ENCODE data around the gene B3GALNT1. TPM values are rescaled to one million over a fixed set of nuclear protein-coding genes. Genes with fewer than 3 reads are reported as not detected.

The B3GALNT1 gene
- total RNA-seq, 1 donor from 2014 or later, result 22.5 TPM

DNA sequence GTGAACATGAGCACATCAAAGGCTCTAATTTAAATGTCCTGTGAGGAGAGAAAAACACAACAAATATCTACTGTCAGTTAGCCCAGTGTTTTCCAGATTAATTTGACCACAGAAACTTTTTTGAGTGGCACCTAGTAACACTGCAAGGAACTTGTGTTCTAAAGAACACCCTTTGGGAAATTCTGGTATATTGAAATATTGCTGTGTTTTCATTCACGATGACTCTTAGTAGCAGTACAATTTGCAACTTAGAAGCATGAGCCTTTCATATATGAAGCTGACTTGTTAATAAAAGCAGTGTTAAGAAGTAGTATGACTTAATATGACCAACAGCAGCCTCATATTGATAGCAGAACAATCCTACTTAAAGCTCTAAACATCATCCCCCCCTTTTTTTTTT, 32.0 kb downstream of the B3GALNT1 start:
- Histone ChIP-seq H3K27ac (no peak overlapping the region), H2AFZ (replicated peaks) (no peak overlapping the region), H3F3A (ENCODE audit: low read depth) (no peaks in the 10 kb centered on the region), H3K4me3 (no peak overlapping the region), H3K27me3 (no peaks in the 10 kb centered on the region), H3K9me3 (ENCODE audit: low read depth) (no peaks in the 10 kb centered on the region), H3K4me2 (no peak overlapping the region), H3K4me1 (peaks cover 11% of the 10 kb centered on the region), H3K36me3 (no peaks in the 10 kb centered on the region), H4K20me1 (ENCODE audit: low read depth) (no peaks in the 10 kb centered on the region), H3K79me2 (ENCODE audit: low read depth) (no peaks in the 10 kb centered on the region), H3K9ac (no peak overlapping the region)
- TF ChIP-seq CTCF (IDR thresholded peaks at IDR 0.05), result no peak
- no peak for TF ChIP-seq EZH2phosphoT487 (IDR thresholded peaks at IDR 0.05)
- TF ChIP-seq EZH2 (IDR thresholded peaks at IDR 0.05), result no peak
- no peaks in the 10 kb centered on the region for H3K4me1 Mint-ChIP-seq
- H3K9me3 Mint-ChIP-seq, result no peaks in the 10 kb centered on the region
- no peak overlapping the region for H3K4me3 Mint-ChIP-seq
- H3K27me3 Mint-ChIP-seq (ENCODE audit: insufficient read depth, low read depth), result no peaks in the 10 kb centered on the region
- peaks cover 5% of the 10 kb centered on the region for H3K36me3 Mint-ChIP-seq
- H3K27ac Mint-ChIP-seq, result no peak overlapping the region
- DNase-seq (ENCODE audit: low spot score), result no peak

- Histone ChIP-seq H3K9ac (no peak overlapping the region), H3K79me2 (ENCODE audit: low read depth) (no peaks in the 10 kb centered on the region), H3K27ac (no peak overlapping the region), H3K9me3 (ENCODE audit: low read depth) (no peaks in the 10 kb centered on the region), H3K36me3 (no peaks in the 10 kb centered on the region), H4K20me1 (ENCODE audit: low read depth) (no peaks in the 10 kb centered on the region), H3K4me2 (no peak overlapping the region), H3K4me1 (peaks cover 11% of the 10 kb centered on the region), H3K27me3 (no peaks in the 10 kb centered on the region), H3F3A (ENCODE audit: low read depth) (no peaks in the 10 kb centered on the region), H3K4me3 (no peak overlapping the region), H2AFZ (replicated peaks) (no peak overlapping the region)
- Mint-ChIP-seq H3K9me3 (no peaks in the 10 kb centered on the region), H3K27ac (no peak overlapping the region), H3K4me1 (no peaks in the 10 kb centered on the region), H3K4me3 (no peak overlapping the region), H3K36me3 (peaks cover 5% of the 10 kb centered on the region), H3K27me3 (ENCODE audit: insufficient read depth, low read depth) (no peaks in the 10 kb centered on the region)
- TF ChIP-seq EZH2 (IDR thresholded peaks at IDR 0.05) (no peak), CTCF (IDR thresholded peaks at IDR 0.05) (no peak), EZH2phosphoT487 (IDR thresholded peaks at IDR 0.05) (no peak)
- no peak for DNase-seq (ENCODE audit: low spot score)
Observed at GRCh38 chr3:161072751-161073150, 32.4 kb downstream of the B3GALNT1 start.

- no peaks in the 10 kb centered on the region for H3K36me3 ChIP-seq
- no peaks in the 10 kb centered on the region for H3K9me3 ChIP-seq (ENCODE audit: low read depth)
- H3K4me2 ChIP-seq, result no peak overlapping the region
- Mint-ChIP-seq H3K36me3 (peaks cover 5% of the 10 kb centered on the region), H3K27ac (no peak overlapping the region), H3K4me1 (no peaks in the 10 kb centered on the region), H3K27me3 (ENCODE audit: insufficient read depth, low read depth) (no peaks in the 10 kb centered on the region), H3K4me3 (no peak overlapping the region), H3K9me3 (no peaks in the 10 kb centered on the region)
- H3K9ac ChIP-seq, result no peak overlapping the region
- no peak overlapping the region for H3K4me3 ChIP-seq
- H2AFZ ChIP-seq (replicated peaks), result no peak overlapping the region
- DNase-seq (ENCODE audit: low spot score), result no peak
- H4K20me1 ChIP-seq (ENCODE audit: low read depth), result no peaks in the 10 kb centered on the region
- H3K27ac ChIP-seq, result no peak overlapping the region
- no peaks in the 10 kb centered on the region for H3F3A ChIP-seq (ENCODE audit: low read depth)
- no peaks in the 10 kb centered on the region for H3K79me2 ChIP-seq (ENCODE audit: low read depth)
- peaks cover 11% of the 10 kb centered on the region for H3K4me1 ChIP-seq
- H3K27me3 ChIP-seq, result no peaks in the 10 kb centered on the region
- TF ChIP-seq EZH2phosphoT487 (IDR thresholded peaks at IDR 0.05), result no peak
- no peak for TF ChIP-seq EZH2 (IDR thresholded peaks at IDR 0.05)
Observed at GRCh38 chr3:161072211-161072621, 32.9 kb downstream of the B3GALNT1 start.

- Histone ChIP-seq H3K9me3 (ENCODE audit: low read depth) (no peaks in the 10 kb centered on the region), H4K20me1 (ENCODE audit: low read depth) (no peaks in the 10 kb centered on the region), H3K4me1 (peaks cover 11% of the 10 kb centered on the region), H3F3A (ENCODE audit: low read depth) (no peaks in the 10 kb centered on the region), H3K79me2 (ENCODE audit: low read depth) (no peaks in the 10 kb centered on the region), H3K4me2 (no peak overlapping the region), H2AFZ (replicated peaks) (no peak overlapping the region), H3K9ac (no peak overlapping the region), H3K36me3 (no peaks in the 10 kb centered on the region), H3K27ac (no peak overlapping the region), H3K27me3 (no peaks in the 10 kb centered on the region), H3K4me3 (no peak overlapping the region)
- Mint-ChIP-seq H3K36me3 (peaks cover 5% of the 10 kb centered on the region), H3K27me3 (ENCODE audit: insufficient read depth, low read depth) (no peaks in the 10 kb centered on the region), H3K4me1 (no peaks in the 10 kb centered on the region), H3K27ac (no peak overlapping the region), H3K9me3 (no peaks in the 10 kb centered on the region), H3K4me3 (no peak overlapping the region)
- TF ChIP-seq EZH2 (IDR thresholded peaks at IDR 0.05) (no peak), CTCF (IDR thresholded peaks at IDR 0.05) (no peak)
- DNase-seq (ENCODE audit: low spot score), result no peak
Observed at GRCh38 chr3:161070980-161071663, 34.0 kb downstream of the B3GALNT1 start.

Data from neural progenitor cell (in vitro differentiated cells).